Cardiac muscle cell (in vitro differentiated cells and primary cell): ENCODE measurements around the gene DLK1. TPM values are rescaled to one million over a fixed set of nuclear protein-coding genes. Genes with fewer than 3 reads are reported as not detected.

Source experiments
- DNase-seq, 2 donors: peaks; one replicate each; pipeline versions ENCODE4 v3.0.0 to v3.0.0-alpha.2; 2010 to 2017; ENCODE audit warnings: low read depth in 1 of 2, low spot score in 1 of 2
- H3K27ac ChIP-seq: fragments of 200-600 bp; sonication (generic); 2 replicates; pipeline ENCODE4 v1.5.1; 2016
- H3K27me3 ChIP-seq: fragments of 200-600 bp; sonication (generic); 2 replicates; pipeline ENCODE4 v1.6.0; 2016; ENCODE audit warnings: control low read depth
- H3K36me3 ChIP-seq: fragments of 200-600 bp; sonication (generic); 2 replicates; pipeline ENCODE4 v1.5.1; 2016; ENCODE audit warnings: control low read depth
- H3K4me1 ChIP-seq: fragments of 200-600 bp; sonication (generic); 2 replicates; pipeline ENCODE4 v1.8.1; 2017; ENCODE audit warnings: low read depth, mild to moderate bottlenecking, mixed run types
- H3K4me3 ChIP-seq: fragments of 200-600 bp; sonication (generic); 2 replicates; pipeline ENCODE4 v1.5.1; 2016; ENCODE audit warnings: mild to moderate bottlenecking
- H3K9me3 ChIP-seq: fragments of 200-600 bp; sonication (generic); 2 replicates; pipeline ENCODE4 v1.5.1; 2017; ENCODE audit warnings: low read depth, mild to moderate bottlenecking, control low read depth
- polyA plus RNA-seq: library from polyadenylated mRNA; unstranded; fragments of >200 nt; fragmentation: Nextera tagmentation; extraction: Ambion mirVana; gene quantifications from 2 replicates; pipeline ENCODE4 v1.2.1, GENCODE V29; 2016
- total RNA-seq: library from RNA; depleted of rRNA; stranded (reverse); fragments of >200 nt; gene quantifications from 2 replicates; pipeline ENCODE4 v1.2.3, GENCODE V29; 2016
- TF ChIP-seq, protein P1 (sequence below): IDR thresholded peaks from 2 replicates; pipeline ENCODE4 v1.5.1; 2012; ENCODE audit warnings: low read depth, mild to moderate bottlenecking, low read length

The DLK1 gene
- total and polyA plus RNA-seq, 2 experiments from 2014 or later: 24.0 to 64.1 TPM

DNA sequence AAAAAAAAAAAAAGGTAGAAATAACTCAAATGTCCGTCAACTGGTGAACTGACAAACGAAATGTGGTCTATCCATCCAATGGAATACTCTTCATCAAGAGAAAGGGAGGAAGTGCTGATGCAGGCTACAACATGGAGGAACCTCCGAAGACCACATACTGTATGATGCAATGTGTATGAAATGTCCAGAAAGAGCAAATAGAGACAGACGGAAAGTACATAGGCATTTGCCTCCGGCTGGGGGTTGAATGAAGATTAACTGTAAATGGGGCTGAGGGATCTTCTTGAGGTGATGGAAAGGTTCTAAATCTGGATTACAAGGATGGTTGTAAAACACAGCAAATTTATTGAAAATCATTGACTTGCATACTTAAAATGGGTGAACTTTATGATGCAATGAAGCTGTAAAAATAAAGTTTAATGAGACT, 35.4 kb downstream of the DLK1 start:
- H3K9me3 ChIP-seq: no peaks in the 10 kb centered on the region
- H3K4me1 ChIP-seq: no peaks in the 10 kb centered on the region
- no peak overlapping the region for H3K4me3 ChIP-seq
- peak in 1 of 2 donors; percentile 53 for DNase-seq
- no peak overlapping the region for H3K27ac ChIP-seq
- TF ChIP-seq, protein P1, sequence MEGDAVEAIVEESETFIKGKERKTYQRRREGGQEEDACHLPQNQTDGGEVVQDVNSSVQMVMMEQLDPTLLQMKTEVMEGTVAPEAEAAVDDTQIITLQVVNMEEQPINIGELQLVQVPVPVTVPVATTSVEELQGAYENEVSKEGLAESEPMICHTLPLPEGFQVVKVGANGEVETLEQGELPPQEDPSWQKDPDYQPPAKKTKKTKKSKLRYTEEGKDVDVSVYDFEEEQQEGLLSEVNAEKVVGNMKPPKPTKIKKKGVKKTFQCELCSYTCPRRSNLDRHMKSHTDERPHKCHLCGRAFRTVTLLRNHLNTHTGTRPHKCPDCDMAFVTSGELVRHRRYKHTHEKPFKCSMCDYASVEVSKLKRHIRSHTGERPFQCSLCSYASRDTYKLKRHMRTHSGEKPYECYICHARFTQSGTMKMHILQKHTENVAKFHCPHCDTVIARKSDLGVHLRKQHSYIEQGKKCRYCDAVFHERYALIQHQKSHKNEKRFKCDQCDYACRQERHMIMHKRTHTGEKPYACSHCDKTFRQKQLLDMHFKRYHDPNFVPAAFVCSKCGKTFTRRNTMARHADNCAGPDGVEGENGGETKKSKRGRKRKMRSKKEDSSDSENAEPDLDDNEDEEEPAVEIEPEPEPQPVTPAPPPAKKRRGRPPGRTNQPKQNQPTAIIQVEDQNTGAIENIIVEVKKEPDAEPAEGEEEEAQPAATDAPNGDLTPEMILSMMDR: no peak
- H3K27me3 ChIP-seq: no peaks in the 10 kb centered on the region
- no peaks in the 10 kb centered on the region for H3K36me3 ChIP-seq

DNA sequence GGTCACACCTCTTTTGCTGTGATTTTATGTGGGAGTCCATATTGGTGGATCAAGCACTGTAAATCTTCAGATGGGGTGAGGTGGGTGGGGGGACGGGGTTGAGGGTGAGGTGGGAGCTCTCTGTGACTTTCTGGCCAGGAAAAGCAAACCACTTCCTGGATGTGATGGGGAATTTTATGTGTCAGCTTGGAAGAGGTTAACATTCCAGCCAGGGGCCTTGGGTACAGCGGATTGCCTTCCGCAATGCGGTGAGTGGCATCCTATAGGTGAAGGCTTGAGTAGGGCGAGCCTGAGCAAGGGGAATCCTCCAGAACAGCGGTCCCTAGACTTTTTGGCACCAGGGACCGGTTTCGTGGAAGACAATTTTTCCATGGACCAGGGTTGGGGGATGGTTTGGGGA, 36.2 kb downstream of the DLK1 start:
- Histone ChIP-seq H3K9me3 (no peaks in the 10 kb centered on the region), H3K27me3 (no peaks in the 10 kb centered on the region), H3K4me3 (no peak overlapping the region), H3K27ac (no peak overlapping the region), H3K36me3 (no peaks in the 10 kb centered on the region), H3K4me1 (no peaks in the 10 kb centered on the region)
- TF ChIP-seq, protein P1: no peak
- DNase-seq: no peak

DNA sequence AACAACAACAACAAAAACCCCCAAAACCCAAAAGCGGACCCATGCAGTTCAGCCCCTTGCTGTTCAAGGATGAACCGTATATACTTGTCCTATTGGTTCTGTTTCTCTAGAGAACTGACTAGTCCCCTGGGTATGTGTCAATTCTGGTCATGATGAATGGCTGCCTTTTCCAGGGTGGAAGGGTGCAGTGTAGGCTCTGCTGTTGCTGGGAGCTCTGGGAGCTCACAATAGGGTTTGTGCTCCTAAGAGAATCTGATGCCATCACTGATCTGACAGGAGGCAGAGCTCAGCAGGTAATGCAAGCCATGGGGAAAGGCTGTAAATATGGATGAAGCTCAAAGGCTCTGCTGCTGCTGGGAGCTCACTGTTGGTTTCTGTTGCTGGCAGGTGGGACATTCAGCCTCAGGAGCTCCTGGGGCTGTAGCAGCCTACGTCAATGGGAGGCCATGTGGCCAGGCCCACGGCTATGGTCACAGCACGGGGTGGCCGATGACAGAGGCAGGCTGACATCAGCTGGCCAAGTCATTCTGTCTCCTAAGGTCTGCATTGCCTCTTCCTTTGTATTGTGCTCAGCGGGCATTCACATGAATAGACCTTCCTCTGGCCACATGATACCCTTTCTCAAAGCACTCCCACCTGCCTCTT, 37.9 kb downstream of the DLK1 start:
- no peak for DNase-seq
- Histone ChIP-seq H3K4me3 (no peak overlapping the region), H3K36me3 (no peaks in the 10 kb centered on the region), H3K4me1 (no peaks in the 10 kb centered on the region), H3K27me3 (no peaks in the 10 kb centered on the region), H3K9me3 (no peaks in the 10 kb centered on the region), H3K27ac (no peak overlapping the region)
- TF ChIP-seq, protein P1: no peak

DNA sequence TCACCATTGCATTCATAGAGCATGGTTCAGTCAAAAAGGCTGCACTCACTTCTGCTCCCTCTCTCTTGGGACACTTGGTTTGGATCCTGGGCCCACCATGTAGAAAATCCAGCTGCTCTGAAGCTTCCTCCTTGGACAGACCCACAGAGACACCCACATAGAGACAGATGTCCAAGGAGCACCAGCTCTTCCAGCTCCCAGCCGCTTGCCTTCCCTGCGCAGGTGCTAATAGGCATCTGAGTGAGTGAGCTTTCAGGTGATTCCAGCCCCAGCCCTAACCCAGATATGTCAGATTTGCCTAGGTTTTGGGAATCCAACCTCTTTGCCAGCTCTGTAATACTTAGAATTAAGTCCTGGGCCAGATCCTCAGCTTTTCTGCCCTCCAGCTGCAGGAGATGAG, 38.6 kb downstream of the DLK1 start:
- no peaks in the 10 kb centered on the region for H3K36me3 ChIP-seq
- no peak overlapping the region for H3K4me3 ChIP-seq
- H3K27ac ChIP-seq: no peak overlapping the region
- H3K9me3 ChIP-seq: no peaks in the 10 kb centered on the region
- no peaks in the 10 kb centered on the region for H3K27me3 ChIP-seq
- TF ChIP-seq, protein P1: no peak
- DNase-seq: no peak
- H3K4me1 ChIP-seq: no peaks in the 10 kb centered on the region

DNA sequence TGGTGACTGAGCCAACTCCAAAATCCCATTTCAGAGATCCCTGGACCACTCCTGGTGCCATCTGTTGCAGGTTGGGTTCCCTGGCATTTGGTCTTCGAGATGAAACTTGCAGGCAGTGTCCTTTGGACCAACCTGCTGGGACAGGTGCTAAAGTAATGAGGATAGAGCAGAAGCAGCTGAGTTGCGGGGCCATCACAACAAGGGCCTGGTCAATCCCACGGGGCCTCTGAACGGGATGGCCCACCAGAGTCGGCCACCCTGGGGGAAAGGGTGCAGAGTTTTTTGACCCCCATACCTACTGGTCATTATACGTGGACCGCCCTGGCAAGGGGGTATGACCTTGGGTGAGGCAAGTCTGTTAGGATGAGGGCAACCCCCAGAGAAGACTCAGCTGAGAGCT, 39.3 kb downstream of the DLK1 start:
- H3K27ac ChIP-seq: no peak overlapping the region
- TF ChIP-seq, protein P1: no peak
- H3K4me3 ChIP-seq: no peak overlapping the region
- no peaks in the 10 kb centered on the region for H3K36me3 ChIP-seq
- no peak for DNase-seq
- H3K27me3 ChIP-seq: no peaks in the 10 kb centered on the region
- H3K9me3 ChIP-seq: no peaks in the 10 kb centered on the region
- H3K4me1 ChIP-seq: no peaks in the 10 kb centered on the region
